SKM-1 treated with dmso at 0.1 percent for 144 hours (cell line): ENCODE measurements around the gene SREK1IP1.
A peak's percentile ranks its signal among the peaks of the same experiment; 100 is the strongest.

Experiments
- DNase-seq: peaks from one replicate; lab custom pipeline; 2025; ENCODE audit not compliant: unreplicated experiment; lab: John Stamatoyannopoulos, UW

SREK1IP1 gene

GRCh38 chr5:64768358-64769312, at the start of gene SREK1IP1, which contains the start of gene CWC27:
Gene SREK1IP1, minus strand, starts transcription at chr5:64768691. Its CDS starts 174 bp downstream, at chr5:64768517.
Gene CWC27, plus strand, starts transcription at chr5:64768930. Its CDS starts 217 bp downstream, at chr5:64769147.
- peak; percentile 84 for DNase-seq

GRCh38 chr5:64818245-64818644, 49.8 kb upstream of the SREK1IP1 start:
- no peak for DNase-seq

- DNase-seq, result no peak
Observed at GRCh38 chr5:64814073-64814472, 45.6 kb upstream of the SREK1IP1 start.

GRCh38 chr5:64811050-64811640, 42.7 kb upstream of the SREK1IP1 start:
- DNase-seq, result peak; percentile 9

- no peak for DNase-seq
Observed at GRCh38 chr5:64807520-64807919, 39.0 kb upstream of the SREK1IP1 start.

GRCh38 chr5:64806537-64806936, 38.0 kb upstream of the SREK1IP1 start:
- no peak for DNase-seq

GRCh38 chr5:64800926-64801325, 32.4 kb upstream of the SREK1IP1 start:
- DNase-seq, result no peak

GRCh38 chr5:64796301-64796700, 27.8 kb upstream of the SREK1IP1 start:
- DNase-seq, result no peak

GRCh38 chr5:64794053-64794770, 25.7 kb upstream of the SREK1IP1 start:
- DNase-seq, result no peak

GRCh38 chr5:64792469-64792868, 24.0 kb upstream of the SREK1IP1 start:
- DNase-seq, result no peak

GRCh38 chr5:64790210-64790609, 21.7 kb upstream of the SREK1IP1 start:
- DNase-seq, result no peak

GRCh38 chr5:64789457-64789856, 21.0 kb upstream of the SREK1IP1 start:
- no peak for DNase-seq

GRCh38 chr5:64788156-64788555, 19.7 kb upstream of the SREK1IP1 start:
- no peak for DNase-seq

- no peak for DNase-seq
Observed at GRCh38 chr5:64786372-64786771, 17.9 kb upstream of the SREK1IP1 start.

- DNase-seq, result peak; percentile 66
Observed at GRCh38 chr5:64784451-64785025, 16.0 kb upstream of the SREK1IP1 start.

GRCh38 chr5:64775291-64775690, 6.8 kb upstream of the SREK1IP1 start:
- peak; percentile 93 for DNase-seq

GRCh38 chr5:64773533-64773932, 5.0 kb upstream of the SREK1IP1 start:
- DNase-seq, result peak; percentile 18

GRCh38 chr5:64771736-64772135, 3.2 kb upstream of the SREK1IP1 start:
- DNase-seq, result no peak

GRCh38 chr5:64769855-64770254, 1.4 kb upstream of the SREK1IP1 start:
- no peak for DNase-seq

- no peak for DNase-seq
Observed at GRCh38 chr5:64767959-64768357, 533 bp downstream of the SREK1IP1 start.

GRCh38 chr5:64766941-64767340, 1.6 kb downstream of the SREK1IP1 start:
- peak; percentile 15 for DNase-seq
